Kidney (tissue), 14 donors: Measurements from ENCODE around the gene CPEB2. TPM values are rescaled to one million over a fixed set of nuclear protein-coding genes. Genes with fewer than 3 reads are reported as not detected.

ENCODE experiments used
- DNase-seq, 5 donors: peaks; one replicate each; pipeline ENCODE4 v3.0.0-alpha.2; 2013 to 2020
- FAIRE-seq: peaks from 2 replicates; lab custom pipeline; 2012; peaks lifted over from hg19 to GRCh38; lab: Jason Lieb, UNC
- H3K27ac ChIP-seq, 2 donors: one replicate each; pipeline ENCODE4 v1.7.0; 2013; ENCODE audit warnings: low read depth in 2 of 2, low read length in 2 of 2, inconsistent platforms in 1 of 2
- H3K27me3 ChIP-seq: one replicate; pipeline ENCODE4 v1.7.1; 2013; ENCODE audit warnings: low read length, inconsistent platforms; ENCODE audit not compliant: control insufficient read depth, insufficient read depth
- H3K36me3 ChIP-seq, 3 donors: one replicate each; pipeline versions ENCODE4 v1.7.0 to v1.7.1; 2013; ENCODE audit warnings: low read length in 3 of 3, control low read depth in 1 of 3, inconsistent platforms in 1 of 3; ENCODE audit not compliant: insufficient read depth in 3 of 3, control insufficient read depth in 2 of 3
- H3K4me1 ChIP-seq, 3 donors: one replicate each; pipeline versions ENCODE4 v1.7.0 to v1.7.1; 2013; ENCODE audit warnings: low read length in 3 of 3, inconsistent platforms in 1 of 3, low read depth in 1 of 3; ENCODE audit not compliant: control insufficient read depth in 2 of 3, insufficient read depth in 2 of 3
- H3K4me3 ChIP-seq, 3 donors: one replicate each; pipeline versions ENCODE4 v1.7.0 to v1.8.1; 2013; ENCODE audit warnings: low read length in 3 of 3, control low read depth in 1 of 3, inconsistent platforms in 1 of 3
- H3K9ac ChIP-seq, 3 donors: one replicate each; pipeline versions ENCODE4 v1.7.0 to v1.7.1; 2013; ENCODE audit warnings: low read length in 3 of 3, control low read depth in 1 of 3, inconsistent platforms in 1 of 3
- H3K9me3 ChIP-seq, 3 donors: one replicate each; pipeline versions ENCODE4 v1.7.0 to v1.7.1; 2013; ENCODE audit warnings: low read length in 3 of 3, control low read depth in 1 of 3, inconsistent platforms in 1 of 3; ENCODE audit not compliant: control insufficient read depth in 2 of 3, insufficient read depth in 1 of 3
- intact Hi-C: fragments of 100-400 bp; cut with DNase I; formaldehyde crosslinking; loops from one replicate; pipeline ENCODE4 v1.11.1; 2022
- polyA plus RNA-seq: library from polyadenylated mRNA; stranded (reverse); fragments of 350-450 nt; fragmentation: Illumina TruSeq; extraction: RNeasy Lipid Tissue Mini Kit (QIAGEN cat#74804); gene quantifications from one replicate; pipeline ENCODE4 v1.2.3, GENCODE V29; 2014; ENCODE audit warnings: low read depth, low replicate concordance; ENCODE audit not compliant: insufficient read depth
- total RNA-seq: library from RNA; stranded (reverse); fragmentation: NEBNext Ultra II Directional; extraction: Animal tissue kit (Norgen Biotek cat#: 25700); gene quantifications from one replicate; pipeline ENCODE4 v1.2.1, GENCODE V29; 2021
- TF ChIP-seq, protein P1 (sequence below): IDR thresholded peaks from 3 replicates; pipeline ENCODE4 v1.5.1; 2012; ENCODE audit warnings: mild to moderate bottlenecking, moderate library complexity, borderline replicate concordance; ENCODE audit not compliant: insufficient read depth; ENCODE audit errors: extremely low read depth
- donor health status: control.
- donor health status: control.
- donor health status: control.
- donor health status: control.
- donor health status: control.
- donor health status: DM: yes; HTN: yes; CAD: no.
- donor health status: Normal renal cell carcinoma (clear cell type).

The CPEB2 gene
- total and polyA plus RNA-seq, 2 donors from 2014 or later: 7.9 to 58.0 TPM

DNA sequence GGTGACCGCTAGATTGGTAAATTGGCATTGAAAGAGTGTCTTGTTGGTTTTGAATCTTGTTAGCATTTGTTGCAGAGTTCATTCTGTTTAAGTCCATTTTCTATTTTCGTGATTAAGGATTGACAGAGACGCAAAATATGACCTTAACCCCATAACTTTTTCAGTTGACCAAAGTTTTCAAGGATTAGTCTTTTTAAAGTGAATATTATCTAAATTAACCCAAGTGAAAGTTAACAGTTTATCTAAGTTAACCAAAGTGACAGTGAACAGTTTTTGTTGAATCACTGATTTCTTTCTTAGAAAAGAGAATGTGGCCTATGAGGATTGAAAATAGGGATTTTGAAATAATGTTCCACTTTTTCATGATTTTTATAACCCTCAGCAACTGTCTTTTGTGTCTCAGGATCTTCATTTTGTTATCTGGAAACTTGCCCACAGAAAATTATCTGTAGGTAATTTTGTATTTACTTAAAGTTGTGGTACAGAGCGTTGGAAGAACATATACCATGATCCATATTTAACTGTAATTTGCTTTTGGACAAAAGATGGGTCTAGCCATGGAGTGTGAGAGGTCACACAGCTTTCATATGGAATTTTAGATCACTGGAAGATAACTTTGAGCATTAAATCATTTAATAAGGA, 3.3 kb downstream of the CPEB2 start:
- H3K27ac ChIP-seq: peak overlapping the region; percentile 100
- intact Hi-C loops: no loop called here
- H3K9me3 ChIP-seq: no peaks in the 10 kb centered on the region
- DNase-seq: no peak
- peaks cover 0 to 18% (median 0%) of the 10 kb centered on the region in 3 donors for H3K36me3 ChIP-seq
- H3K9ac ChIP-seq: peak overlapping the region; percentile 24 to 75 (median 71)
- TF ChIP-seq, protein P1, sequence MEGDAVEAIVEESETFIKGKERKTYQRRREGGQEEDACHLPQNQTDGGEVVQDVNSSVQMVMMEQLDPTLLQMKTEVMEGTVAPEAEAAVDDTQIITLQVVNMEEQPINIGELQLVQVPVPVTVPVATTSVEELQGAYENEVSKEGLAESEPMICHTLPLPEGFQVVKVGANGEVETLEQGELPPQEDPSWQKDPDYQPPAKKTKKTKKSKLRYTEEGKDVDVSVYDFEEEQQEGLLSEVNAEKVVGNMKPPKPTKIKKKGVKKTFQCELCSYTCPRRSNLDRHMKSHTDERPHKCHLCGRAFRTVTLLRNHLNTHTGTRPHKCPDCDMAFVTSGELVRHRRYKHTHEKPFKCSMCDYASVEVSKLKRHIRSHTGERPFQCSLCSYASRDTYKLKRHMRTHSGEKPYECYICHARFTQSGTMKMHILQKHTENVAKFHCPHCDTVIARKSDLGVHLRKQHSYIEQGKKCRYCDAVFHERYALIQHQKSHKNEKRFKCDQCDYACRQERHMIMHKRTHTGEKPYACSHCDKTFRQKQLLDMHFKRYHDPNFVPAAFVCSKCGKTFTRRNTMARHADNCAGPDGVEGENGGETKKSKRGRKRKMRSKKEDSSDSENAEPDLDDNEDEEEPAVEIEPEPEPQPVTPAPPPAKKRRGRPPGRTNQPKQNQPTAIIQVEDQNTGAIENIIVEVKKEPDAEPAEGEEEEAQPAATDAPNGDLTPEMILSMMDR: no peak
- H3K4me3 ChIP-seq: peak overlapping the region; percentile 70 to 82 (median 77)
- peaks cover 0 to 19% (median 0%) of the 10 kb centered on the region in 3 donors for H3K4me1 ChIP-seq
- H3K27me3 ChIP-seq: no peaks in the 10 kb centered on the region
- peak; percentile 62 for FAIRE-seq

GRCh38 chr4:15006416-15007024, 4.2 kb downstream of the CPEB2 start:
- peaks cover 0 to 22% (median 0%) of the 10 kb centered on the region in 3 donors for H3K36me3 ChIP-seq
- DNase-seq (peak in 2 of 5 donors; percentile 9 to 18), FAIRE-seq (peak; percentile 89)
- H3K4me3 ChIP-seq: peak overlapping the region in 2 of 3 donors; percentile 15 to 70
- TF ChIP-seq, protein P1: no peak
- H3K27me3 ChIP-seq: no peaks in the 10 kb centered on the region
- intact Hi-C loops: no loop called here
- peak overlapping the region in 1 of 3 donors; percentile 75 for H3K9ac ChIP-seq
- H3K27ac ChIP-seq: no peak overlapping the region
- no peaks in the 10 kb centered on the region for H3K9me3 ChIP-seq
- H3K4me1 ChIP-seq: peaks cover 0 to 19% (median 0%) of the 10 kb centered on the region in 3 donors

DNA sequence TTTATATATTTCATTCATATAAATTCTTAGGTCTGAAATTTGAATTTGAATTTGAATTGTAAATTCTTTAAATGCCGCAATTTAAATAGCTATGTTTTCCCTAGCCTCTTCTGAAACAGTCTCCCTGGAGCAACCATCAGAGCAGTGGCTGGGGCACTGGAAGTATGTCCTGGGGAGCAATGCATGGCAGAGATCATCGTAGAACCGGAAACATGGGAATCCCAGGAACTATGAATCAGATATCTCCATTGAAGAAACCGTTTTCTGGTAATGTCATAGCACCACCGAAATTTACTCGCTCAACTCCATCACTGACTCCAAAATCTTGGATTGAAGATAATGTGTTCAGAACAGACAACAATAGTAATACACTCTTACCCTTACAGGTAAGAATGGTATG, 4.9 kb downstream of the CPEB2 start:
- H3K27ac ChIP-seq: peak overlapping the region in 1 of 2 donors; percentile 32
- peak overlapping the region in 2 of 3 donors; percentile 13 to 70 for H3K4me3 ChIP-seq
- H3K36me3 ChIP-seq: peaks cover 0 to 24% (median 0%) of the 10 kb centered on the region in 3 donors
- TF ChIP-seq, protein P1: no peak
- intact Hi-C loops: no loop called here
- DNase-seq: no peak
- no peaks in the 10 kb centered on the region for H3K27me3 ChIP-seq
- no peaks in the 10 kb centered on the region for H3K9me3 ChIP-seq
- peaks cover 0 to 19% (median 0%) of the 10 kb centered on the region in 3 donors for H3K4me1 ChIP-seq
- peak overlapping the region in 1 of 3 donors; percentile 75 for H3K9ac ChIP-seq
- no peak for FAIRE-seq
